SKM-1 treated with dmso at 0.1 percent for 144 hours (cell line): ENCODE data around the gene HECTD1.
"Not testable (repeated sequence)": the region's sequence is repeated elsewhere in the genome, so short reads cannot be mapped to it uniquely, and the experiment has no call there.

ENCODE experiments used
- DNase-seq: peaks from one replicate; lab custom pipeline; 2025; ENCODE audit not compliant: unreplicated experiment; lab: John Stamatoyannopoulos, UW

The HECTD1 gene

DNA sequence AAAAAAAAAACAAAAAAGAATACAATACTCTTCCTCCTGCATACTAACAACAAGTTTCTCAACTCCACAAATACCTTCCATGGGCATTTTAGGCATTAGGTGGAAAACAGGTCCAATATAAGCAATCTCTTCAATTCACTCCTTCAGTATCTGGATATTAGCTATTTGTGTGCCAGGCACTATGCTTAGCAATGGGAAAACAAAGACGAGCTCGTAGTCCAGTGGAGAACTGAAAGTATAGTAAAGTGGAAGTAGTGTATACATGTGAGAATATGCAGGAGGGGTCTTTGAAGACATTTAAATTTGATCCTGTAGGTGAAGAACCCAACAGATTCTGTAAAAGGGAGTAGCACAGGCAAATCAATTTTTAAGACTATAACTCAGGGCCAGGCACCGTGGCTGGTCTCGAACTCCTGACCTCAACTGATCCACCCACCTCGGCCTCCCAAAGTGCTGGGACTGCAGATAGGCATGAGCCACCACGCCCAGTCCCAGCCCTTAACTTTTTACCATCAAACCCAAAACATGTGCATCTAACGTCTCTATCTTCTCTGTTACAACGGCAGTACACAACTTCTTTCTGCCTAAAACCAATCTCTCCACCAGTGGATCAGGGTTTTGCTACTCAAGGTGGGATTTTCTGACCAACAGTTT lies 10.6 kb downstream of the HECTD1 start:
- DNase-seq: no peak

DNA sequence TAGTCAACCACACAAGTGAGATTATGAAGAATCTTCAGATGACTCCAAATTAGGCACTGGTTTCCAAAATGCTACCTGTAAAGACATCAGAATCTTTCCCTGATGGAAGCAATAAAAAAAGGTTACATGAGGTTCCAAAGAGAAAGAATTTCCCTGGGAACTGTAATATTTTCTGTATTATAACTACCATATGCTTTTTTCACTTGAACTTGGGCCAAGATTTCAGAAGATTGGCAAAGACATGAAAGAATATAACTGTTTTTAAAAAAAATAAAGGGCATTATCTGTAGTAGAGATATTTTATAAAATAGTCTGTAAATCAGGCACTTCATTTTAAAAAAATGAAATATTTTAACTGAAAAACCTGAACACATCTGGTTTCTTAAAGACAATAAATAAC lies 12.9 kb downstream of the HECTD1 start:
- DNase-seq: no peak

GRCh38 chr14:31194095-31194494 lies 13.5 kb downstream of the HECTD1 start:
- DNase-seq: no peak

DNA sequence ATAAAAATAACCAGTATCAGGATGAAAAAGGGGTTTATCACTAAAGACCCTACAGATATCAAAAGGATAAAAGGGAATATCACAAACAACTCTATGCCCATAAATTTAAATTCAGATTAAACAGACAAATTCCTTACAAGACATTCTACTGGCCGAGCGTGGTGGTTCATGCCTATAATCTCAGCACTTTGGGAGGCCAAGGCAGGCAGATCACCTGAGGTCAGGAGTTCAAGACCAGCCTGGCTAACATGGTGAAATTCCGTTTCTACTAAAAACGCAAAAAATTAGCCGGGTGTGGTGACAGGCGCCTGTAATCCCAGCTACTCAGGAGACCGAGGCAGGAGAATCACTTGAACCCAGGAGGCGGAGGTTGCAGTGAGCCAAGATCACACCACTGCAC lies 15.0 kb downstream of the HECTD1 start:
- not testable (repeated sequence) for DNase-seq

DNA sequence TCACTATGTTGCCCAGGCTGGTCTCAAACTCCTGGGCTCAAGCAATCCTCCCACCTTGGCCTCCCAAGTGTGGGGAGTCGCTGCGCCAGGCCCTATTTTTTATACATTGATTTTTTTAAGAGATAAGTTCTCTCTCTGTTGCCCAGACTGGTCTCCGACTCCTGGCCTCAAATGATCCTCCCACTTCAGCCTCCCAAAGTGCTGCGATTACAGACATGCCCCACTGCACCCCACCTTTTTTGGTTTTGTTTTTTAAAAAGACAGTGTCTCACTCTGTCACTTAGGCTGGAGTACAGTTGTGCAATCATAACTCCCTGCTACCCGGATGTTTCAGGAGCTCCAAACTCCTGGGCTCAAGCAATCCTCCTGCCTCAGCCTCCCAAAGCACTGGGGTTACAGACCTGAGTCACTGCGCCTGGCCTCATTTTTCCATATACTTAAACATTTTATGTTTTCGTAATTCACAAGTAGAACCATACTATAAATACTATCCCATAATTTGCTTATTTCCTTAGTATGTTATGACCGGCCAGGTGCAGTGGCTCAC lies 16.8 kb downstream of the HECTD1 start:
- DNase-seq: no peak

DNA sequence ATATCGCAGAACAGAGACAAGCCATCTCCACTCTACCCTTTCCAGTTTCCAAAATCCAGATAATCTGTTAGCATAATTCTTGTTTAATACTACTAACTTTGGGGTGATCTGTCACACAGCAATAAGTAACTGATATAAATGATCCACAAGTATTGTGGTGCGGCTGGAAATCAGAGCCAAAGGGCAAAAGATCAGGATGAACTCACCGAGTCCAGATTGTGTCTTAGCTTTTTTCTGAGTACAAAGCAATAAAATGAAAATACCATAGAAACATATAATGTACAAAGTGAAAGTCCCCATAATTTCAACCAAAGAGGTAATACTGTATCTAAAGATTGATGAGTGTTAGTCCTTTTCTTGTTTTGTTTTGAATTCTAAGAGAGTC lies 17.4 kb downstream of the HECTD1 start:
- DNase-seq: no peak

- no peak for DNase-seq
Measured at GRCh38 chr14:31189346-31190218, 18.0 kb downstream of the HECTD1 start.

GRCh38 chr14:31188744-31189143 lies 18.8 kb downstream of the HECTD1 start:
- DNase-seq: no peak

DNA sequence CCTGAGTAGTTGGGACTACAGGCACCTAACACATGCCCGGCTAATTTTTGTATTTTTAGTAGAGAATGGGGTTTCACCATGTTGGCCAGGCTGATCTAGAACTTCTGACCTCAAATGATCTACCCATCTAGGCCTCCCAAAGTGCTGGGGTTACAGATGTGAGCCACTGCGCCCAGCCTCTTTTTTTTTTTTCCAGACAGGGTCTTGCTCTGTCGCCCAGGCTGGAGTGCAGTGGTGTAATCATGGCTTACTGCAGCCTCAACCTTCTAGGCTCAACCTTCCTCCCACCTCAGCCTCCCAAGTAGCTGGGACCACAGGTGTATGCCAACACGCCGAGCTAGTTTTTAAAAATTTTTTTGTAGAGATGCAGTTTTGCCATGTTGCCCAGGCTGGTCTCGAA lies 25.6 kb downstream of the HECTD1 start:
- not testable (repeated sequence) for DNase-seq

DNA sequence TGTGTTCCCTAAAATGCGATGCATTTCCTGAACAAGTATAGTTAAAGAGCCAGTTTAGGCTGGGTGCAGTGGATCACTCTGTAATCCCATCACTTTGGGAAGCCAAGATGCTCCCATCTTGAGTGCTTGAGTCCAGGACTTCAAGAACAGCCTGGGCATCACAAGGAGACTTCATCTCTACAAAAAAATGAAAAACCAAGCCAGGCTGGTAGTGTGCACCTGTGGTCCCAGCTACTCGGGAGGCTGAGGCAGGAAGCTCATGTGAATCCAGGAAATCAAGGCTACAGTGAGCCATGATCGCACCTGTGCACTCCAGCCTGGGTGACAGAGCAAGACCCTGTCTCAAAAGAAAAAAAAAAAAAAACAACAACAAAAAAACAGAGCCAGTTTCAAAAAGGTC lies 26.3 kb downstream of the HECTD1 start:
- no peak for DNase-seq

- DNase-seq: no peak
Measured at GRCh38 chr14:31180299-31181051, 27.1 kb downstream of the HECTD1 start.

DNA sequence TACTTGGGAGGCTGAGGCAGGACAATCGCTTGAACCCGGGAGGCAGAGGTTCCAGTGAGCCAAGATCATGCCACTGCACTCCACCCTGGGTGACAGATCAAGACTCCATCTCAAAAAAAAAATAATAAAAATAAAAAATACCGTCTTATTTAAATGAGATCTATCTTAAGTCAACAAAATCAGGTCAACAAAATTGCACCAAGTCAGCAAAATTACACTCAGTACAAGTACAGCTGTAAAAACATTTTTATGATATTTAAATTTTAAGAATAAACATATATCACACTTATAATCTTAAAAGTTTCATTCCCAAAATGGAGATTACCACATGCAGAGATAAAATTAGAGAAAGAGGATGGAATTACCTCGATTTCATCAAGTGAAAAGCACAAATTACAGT lies 33.2 kb downstream of the HECTD1 start:
- no peak for DNase-seq

DNA sequence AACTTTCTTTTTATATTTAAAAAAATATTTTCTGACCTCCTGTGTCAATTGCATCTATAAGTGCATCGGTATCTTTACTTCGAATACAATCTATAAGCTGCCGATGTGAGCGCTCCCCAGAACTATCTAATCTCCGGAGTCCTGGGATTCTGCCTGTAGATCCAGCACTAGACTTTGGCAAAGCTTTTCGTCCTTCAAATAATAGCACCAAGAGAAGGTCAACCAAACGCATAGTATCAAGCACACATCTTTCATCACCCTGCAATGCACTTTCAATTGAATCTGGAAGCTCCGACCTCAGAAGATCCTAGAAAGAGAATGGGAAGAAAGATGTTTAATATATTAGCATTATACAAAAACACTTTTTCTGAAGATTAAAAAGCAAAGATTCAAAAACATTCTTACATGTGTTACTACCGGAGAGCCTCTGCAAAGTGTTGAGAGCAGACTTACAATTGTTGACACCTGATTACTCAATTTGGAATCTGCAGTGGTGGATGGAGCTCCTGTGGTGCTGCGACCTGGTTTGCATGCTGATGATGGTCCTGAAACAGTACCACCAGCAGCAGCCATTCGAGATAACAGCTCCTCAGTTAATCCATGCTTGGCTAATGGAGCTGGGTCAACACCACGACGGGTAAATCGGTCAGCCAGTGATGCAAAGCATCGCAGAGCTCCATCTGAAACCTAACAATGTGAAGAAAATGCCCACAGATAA lies 34.3 kb downstream of the HECTD1 start:
- no peak for DNase-seq

- no peak for DNase-seq
Measured at GRCh38 chr14:31172084-31172483, 35.5 kb downstream of the HECTD1 start.

- DNase-seq: no peak
Measured at GRCh38 chr14:31170411-31170810, 37.2 kb downstream of the HECTD1 start.

- DNase-seq: no peak
Measured at GRCh38 chr14:31169877-31170276, 37.7 kb downstream of the HECTD1 start.

DNA sequence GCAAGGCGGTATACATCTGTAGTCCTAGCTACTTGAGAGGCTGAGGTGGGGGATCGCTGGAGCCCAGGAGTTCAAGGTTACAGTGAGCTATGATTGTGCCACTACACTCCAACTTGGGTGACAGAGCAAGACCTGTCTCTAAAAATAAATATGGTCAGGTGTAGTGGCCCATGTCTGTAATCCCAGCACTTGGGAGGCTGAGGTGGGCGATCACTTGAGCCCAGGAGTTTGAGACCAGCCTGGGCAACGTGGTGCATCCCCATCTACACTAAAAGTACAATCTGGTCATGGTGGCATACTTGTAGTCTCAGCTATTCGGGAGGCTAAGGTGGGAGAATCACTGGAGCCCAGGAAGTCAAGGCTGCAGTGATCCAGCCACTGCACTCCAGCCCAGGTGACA lies 40.6 kb downstream of the HECTD1 start:
- DNase-seq: no peak

DNA sequence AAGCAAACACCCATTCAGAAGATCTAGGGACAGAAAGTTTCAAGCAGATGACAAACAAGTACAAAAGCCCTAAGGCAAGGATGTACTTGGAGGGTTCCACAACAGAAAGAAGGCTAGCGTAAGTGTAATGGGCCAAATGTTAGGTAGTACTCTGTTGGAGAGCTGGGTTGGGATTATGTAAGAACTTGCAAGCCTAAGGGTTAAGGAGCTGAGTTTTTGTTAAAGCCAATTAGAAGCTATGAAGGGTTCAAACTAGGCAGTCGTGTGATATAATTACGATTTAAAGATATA lies 41.4 kb downstream of the HECTD1 start:
- no peak for DNase-seq

DNA sequence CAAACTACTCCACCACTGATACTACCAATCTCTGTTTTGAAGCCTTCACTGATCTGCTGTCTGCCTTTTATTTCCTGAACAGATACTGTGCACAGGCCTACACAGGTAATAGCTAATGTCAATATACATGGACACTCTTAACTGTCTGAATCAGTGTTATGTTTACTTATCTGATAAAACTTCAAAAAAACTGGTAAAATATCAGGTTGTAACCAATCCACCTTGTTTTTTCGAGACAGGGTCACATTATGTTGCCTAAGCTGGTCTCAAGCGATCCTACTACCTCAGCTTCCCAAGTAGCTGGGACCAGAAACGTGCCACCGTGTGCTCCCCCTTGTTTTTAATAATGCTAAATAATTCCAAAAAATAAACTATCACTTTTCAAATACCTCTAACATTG lies 43.5 kb downstream of the HECTD1 start:
- DNase-seq: no peak

DNA sequence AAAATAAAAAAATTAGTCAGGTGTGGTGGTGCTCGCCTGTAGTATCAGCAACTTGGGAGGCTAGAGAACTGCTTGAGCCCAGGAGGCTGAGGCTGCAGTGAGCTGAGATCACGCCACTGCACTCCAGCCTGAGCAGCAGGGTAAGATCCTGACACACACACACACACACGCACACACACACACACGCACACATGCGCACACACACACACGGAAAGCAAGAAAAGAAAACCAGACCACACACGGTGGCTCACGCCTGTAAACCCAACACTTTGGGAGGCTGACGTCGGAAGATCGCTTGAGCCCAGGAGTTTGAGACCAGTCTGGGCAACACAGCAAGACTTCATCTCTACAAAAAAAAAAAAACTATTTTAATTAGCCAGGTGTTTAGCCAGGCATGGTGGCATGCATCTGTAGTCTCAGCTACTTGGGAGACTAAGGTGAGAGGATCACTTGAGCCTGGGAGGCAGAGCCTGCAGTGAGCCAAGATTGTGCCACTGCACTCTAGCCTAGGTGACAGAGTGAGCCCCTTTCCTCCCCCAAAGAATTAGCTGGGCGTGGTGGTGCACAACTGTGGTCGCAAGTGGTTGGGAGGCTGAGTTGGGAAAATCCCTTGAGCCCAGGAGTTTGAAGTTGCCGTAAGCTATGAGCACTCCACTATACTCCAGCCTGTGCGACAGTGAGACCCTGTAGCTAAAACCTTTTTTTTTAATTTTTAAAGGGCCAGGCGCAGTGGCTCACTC lies 44.5 kb downstream of the HECTD1 start:
- no peak for DNase-seq
